ENCODE results near the gene PRDM15. TPM values are rescaled to one million over a fixed set of nuclear protein-coding genes. Genes with fewer than 3 reads are reported as not detected.

Gene PRDM15
- total RNA-seq, 6 donors from 2014 or later: 5.3 to 31.4 (median 7.4) TPM

DNA sequence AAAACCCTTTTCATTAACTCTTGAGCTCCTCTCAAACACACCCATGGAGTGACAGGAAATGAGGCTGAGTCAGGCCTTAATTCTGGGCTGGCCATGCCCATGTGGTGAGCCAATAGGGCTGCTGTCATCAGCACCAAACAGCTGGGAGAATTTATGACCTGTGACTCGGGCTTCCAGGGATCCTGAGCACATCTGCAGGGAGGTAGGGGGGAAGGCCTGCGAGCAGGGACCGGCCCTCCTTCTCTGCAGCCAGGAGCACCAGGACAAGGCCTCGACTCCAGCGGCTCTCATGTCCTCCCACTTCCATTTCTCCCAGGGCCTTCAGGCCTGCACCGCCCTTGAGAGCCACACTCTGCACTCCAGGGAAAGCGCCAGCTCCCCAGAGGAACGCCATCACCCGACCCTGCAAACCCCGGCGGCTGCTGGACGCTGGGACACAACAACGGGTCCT is 126.9 kb downstream of the PRDM15 start:
- peak overlapping the region in 3 of 4 donors; percentile 14 to 62 (median 55) for H3K27ac ChIP-seq
- 60 to 74% methylated on average over 13 of the region's 13 CpGs for WGBS, 2 donors
- peaks cover 6 to 19% (median 11%) of the 10 kb centered on the region in 4 donors for H3K4me1 ChIP-seq
- no peaks in the 10 kb centered on the region for H3K9me3 ChIP-seq
- no peaks in the 10 kb centered on the region for H3K27me3 ChIP-seq
- ATAC-seq (ENCODE audit: low FRiP score in 2 of 2) (peak in 1 of 2 donors; percentile 16), DNase-seq (peak in 1 of 2 donors; percentile 37)
- TF ChIP-seq EP300 (IDR thresholded peaks at IDR 0.05) (no peak), POLR2AphosphoS5 (IDR thresholded peaks at IDR 0.05) (no peak), POLR2A (IDR thresholded peaks at IDR 0.05) (no peak)
- TF ChIP-seq, protein P1, sequence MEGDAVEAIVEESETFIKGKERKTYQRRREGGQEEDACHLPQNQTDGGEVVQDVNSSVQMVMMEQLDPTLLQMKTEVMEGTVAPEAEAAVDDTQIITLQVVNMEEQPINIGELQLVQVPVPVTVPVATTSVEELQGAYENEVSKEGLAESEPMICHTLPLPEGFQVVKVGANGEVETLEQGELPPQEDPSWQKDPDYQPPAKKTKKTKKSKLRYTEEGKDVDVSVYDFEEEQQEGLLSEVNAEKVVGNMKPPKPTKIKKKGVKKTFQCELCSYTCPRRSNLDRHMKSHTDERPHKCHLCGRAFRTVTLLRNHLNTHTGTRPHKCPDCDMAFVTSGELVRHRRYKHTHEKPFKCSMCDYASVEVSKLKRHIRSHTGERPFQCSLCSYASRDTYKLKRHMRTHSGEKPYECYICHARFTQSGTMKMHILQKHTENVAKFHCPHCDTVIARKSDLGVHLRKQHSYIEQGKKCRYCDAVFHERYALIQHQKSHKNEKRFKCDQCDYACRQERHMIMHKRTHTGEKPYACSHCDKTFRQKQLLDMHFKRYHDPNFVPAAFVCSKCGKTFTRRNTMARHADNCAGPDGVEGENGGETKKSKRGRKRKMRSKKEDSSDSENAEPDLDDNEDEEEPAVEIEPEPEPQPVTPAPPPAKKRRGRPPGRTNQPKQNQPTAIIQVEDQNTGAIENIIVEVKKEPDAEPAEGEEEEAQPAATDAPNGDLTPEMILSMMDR (IDR thresholded peaks at IDR 0.05): no peak
- no peak overlapping the region for H3K4me3 ChIP-seq
- peaks cover 0 to 7% (median 2%) of the 10 kb centered on the region in 4 donors for H3K36me3 ChIP-seq

DNA sequence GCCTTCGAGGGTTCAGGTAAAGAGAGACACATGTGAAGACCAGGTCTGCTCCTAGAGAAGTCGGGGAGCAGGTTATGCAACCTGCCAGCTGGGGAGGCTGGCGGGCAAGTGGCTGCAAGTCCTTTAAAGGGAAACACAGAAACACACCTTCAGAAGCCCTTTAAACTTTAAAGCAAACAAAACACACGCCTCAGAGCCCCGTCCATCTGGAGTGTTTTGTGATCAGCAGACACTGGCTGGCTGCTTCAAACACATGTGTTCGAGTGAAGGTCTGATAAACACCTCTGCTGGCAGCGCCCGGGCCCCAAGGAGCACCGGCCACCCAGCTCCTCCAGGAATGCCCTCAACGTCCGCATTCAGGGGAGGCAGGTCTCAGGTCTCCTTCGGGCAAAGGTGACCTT is 127.5 kb downstream of the PRDM15 start:
- 42 to 48% methylated on average over 6 to 12 of the region's 12 CpGs for WGBS, 2 donors
- DNase-seq (peak; percentile 33 to 86), ATAC-seq (ENCODE audit: low FRiP score in 2 of 2) (peak; percentile 21 to 60)
- peaks cover 6 to 19% (median 11%) of the 10 kb centered on the region in 4 donors for H3K4me1 ChIP-seq
- TF ChIP-seq POLR2A (IDR thresholded peaks at IDR 0.05): no peak
- no peak for TF ChIP-seq EP300 (IDR thresholded peaks at IDR 0.05)
- TF ChIP-seq POLR2AphosphoS5 (IDR thresholded peaks at IDR 0.05): peak in 1 of 2 donors; percentile 42
- TF ChIP-seq, protein P1 (IDR thresholded peaks at IDR 0.05): no peak
- no peak overlapping the region for H3K4me3 ChIP-seq
- no peaks in the 10 kb centered on the region for H3K9me3 ChIP-seq
- H3K27me3 ChIP-seq: no peaks in the 10 kb centered on the region
- peak overlapping the region; percentile 14 to 62 (median 48) for H3K27ac ChIP-seq
- H3K36me3 ChIP-seq: peaks cover 0 to 7% (median 2%) of the 10 kb centered on the region in 4 donors

DNA sequence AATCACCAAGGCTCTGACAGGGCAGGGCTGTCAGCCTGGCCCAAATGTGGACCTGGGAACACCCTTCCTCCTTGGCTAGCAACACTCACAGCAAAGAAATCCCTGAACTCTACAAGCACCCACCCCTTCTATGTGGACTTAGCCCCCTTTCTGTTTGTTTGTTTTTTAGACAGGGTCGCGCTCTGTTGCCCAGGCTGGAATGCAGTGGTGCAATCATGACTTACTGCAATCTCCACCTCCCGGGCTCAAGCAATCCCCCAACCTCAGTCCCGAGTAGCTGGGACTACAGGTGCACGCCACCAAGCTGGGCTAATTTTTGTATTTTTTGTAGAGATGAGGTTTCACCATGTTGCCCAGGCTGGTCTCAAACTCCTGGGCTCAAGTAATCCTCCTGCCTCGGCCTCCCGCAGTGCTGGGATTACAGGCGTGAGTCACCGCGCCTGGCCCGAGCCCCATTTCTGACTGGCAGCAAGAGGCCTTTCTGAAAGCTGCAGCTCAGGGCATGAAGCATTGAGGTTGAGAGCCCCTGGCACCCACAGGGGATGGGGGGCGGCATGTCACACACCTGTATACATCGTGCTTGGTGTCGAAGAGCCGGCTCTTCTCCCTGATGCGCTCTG is 128.5 kb downstream of the PRDM15 start:
- Histone ChIP-seq H3K27me3 (no peaks in the 10 kb centered on the region), H3K36me3 (peaks cover 0 to 7% (median 2%) of the 10 kb centered on the region in 4 donors), H3K9me3 (no peaks in the 10 kb centered on the region), H3K4me3 (no peak overlapping the region), H3K27ac (peak overlapping the region in 2 of 4 donors; percentile 8 to 55), H3K4me1 (peaks cover 6 to 19% (median 11%) of the 10 kb centered on the region in 4 donors)
- DNase-seq (peak in 1 of 2 donors; percentile 66), ATAC-seq (ENCODE audit: low FRiP score in 2 of 2) (no peak)
- TF ChIP-seq POLR2AphosphoS5 (IDR thresholded peaks at IDR 0.05) (no peak), POLR2A (IDR thresholded peaks at IDR 0.05) (no peak), EP300 (IDR thresholded peaks at IDR 0.05) (no peak)
- TF ChIP-seq, protein P1 (IDR thresholded peaks at IDR 0.05): no peak
- 80 to 83% methylated on average over 12 to 16 of the region's 16 CpGs for WGBS, 2 donors

DNA sequence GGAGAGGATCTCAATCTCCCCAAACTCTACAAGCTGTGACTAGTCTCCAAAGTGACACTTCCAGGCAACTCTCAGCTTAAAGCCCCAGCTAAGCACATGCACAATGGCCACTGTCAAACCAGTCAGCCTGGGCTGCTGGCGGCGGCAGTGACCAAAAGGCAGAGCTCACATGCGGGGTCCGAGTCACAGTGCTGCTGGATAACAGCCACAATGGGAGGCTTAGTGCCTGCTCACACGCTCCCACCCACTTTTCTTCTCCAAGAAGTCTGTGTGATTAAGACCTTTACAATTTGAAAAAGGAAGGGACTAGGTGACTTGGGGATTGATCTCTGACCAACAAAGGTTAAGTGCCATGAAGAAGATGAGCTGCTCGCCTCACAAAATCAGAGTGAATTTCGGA is 129.1 kb downstream of the PRDM15 start:
- 77 to 84% methylated on average over 7 of the region's 7 CpGs for WGBS, 2 donors
- TF ChIP-seq EP300 (IDR thresholded peaks at IDR 0.05) (no peak), POLR2A (IDR thresholded peaks at IDR 0.05) (no peak), POLR2AphosphoS5 (IDR thresholded peaks at IDR 0.05) (no peak)
- TF ChIP-seq, protein P1 (IDR thresholded peaks at IDR 0.05): no peak
- H3K9me3 ChIP-seq: no peaks in the 10 kb centered on the region

More for the DNA sequence above, 129.1 kb downstream of the PRDM15 start:
- Histone ChIP-seq H3K4me3 (no peak overlapping the region), H3K27ac (peak overlapping the region in 1 of 4 donors; percentile 2), H3K27me3 (no peaks in the 10 kb centered on the region), H3K36me3 (peaks cover 0 to 10% (median 4%) of the 10 kb centered on the region in 4 donors), H3K4me1 (peaks cover 6 to 19% (median 11%) of the 10 kb centered on the region in 4 donors)
- ATAC-seq (ENCODE audit: low FRiP score in 2 of 2) (no peak), DNase-seq (peak in 1 of 2 donors; percentile 33)
